ENCODE data around the gene SF3A1. TPM values are rescaled to one million over a fixed set of nuclear protein-coding genes. Genes with fewer than 3 reads are reported as not detected.

Gene SF3A1
- total and polyA plus RNA-seq, 11 donors = 11.4 to 142 (median 77.4) TPM

GRCh38 chr22:30357650-30358215 is 1.0 kb upstream of the SF3A1 start:
- DNase-seq (no peak), ATAC-seq (no peak)
- TF ChIP-seq POLR2A (IDR thresholded peaks at IDR 0.05) (no peak), CTCF (IDR thresholded peaks at IDR 0.05) (no peak)
- Histone ChIP-seq H3K36me3 (peaks cover 0 to 9% (median 4%) of the 10 kb centered on the region in 9 donors), H3K27ac (no peak overlapping the region), H3K9me3 (no peaks in the 10 kb centered on the region), H3K4me1 (peaks cover 6 to 38% (median 25%) of the 10 kb centered on the region in 12 donors), H3K27me3 (no peaks in the 10 kb centered on the region), H3K4me3 (peak overlapping the region in 8 of 12 donors; percentile 73 to 100 (median 82))
- 52 to 68% (median 60%) methylated on average over 22 of the region's 22 CpGs for WGBS, 4 donors
- intact Hi-C loops (cut with DNase I) = loop anchor here in 6 of 10 donors (2.0 kb wide), 3 partner anchors 29 to 69 kb away; partner anchors contain the start of genes CASTOR1 (in 5 of the 6), RNF215 (in 1 of the 6) and TBC1D10A (in 1 of the 6)

- Histone ChIP-seq H3K27me3 (no peaks in the 10 kb centered on the region), H3K4me3 (peak overlapping the region; percentile 57 to 100 (median 83)), H3K27ac (peak overlapping the region in 9 of 12 donors; percentile 92 to 99 (median 97)), H3K9me3 (no peaks in the 10 kb centered on the region), H3K4me1 (peaks cover 6 to 39% (median 25%) of the 10 kb centered on the region in 12 donors), H3K36me3 (peaks cover 0 to 14% (median 9%) of the 10 kb centered on the region in 9 donors)
- 2 to 5% (median 3%) methylated on average over 9 of the region's 9 CpGs for WGBS, 4 donors
- TF ChIP-seq POLR2A (IDR thresholded peaks at IDR 0.05) (no peak), CTCF (IDR thresholded peaks at IDR 0.05) (no peak)
- no peak for DNase-seq
- intact Hi-C loops (cut with DNase I) = loop anchor here in 6 of 10 donors (2.0 kb wide), 3 partner anchors 30 to 68 kb away; partner anchors contain the start of genes CASTOR1 (in 5 of the 6), RNF215 (in 1 of the 6) and TBC1D10A (in 1 of the 6)
- ATAC-seq = no peak
Measured at GRCh38 chr22:30357236-30357570, 509 bp upstream of the SF3A1 start.

- intact Hi-C loops (cut with DNase I) = no loop called here
- Histone ChIP-seq H3K4me3 (peak overlapping the region in 4 of 12 donors; percentile 73 to 90 (median 85)), H3K27me3 (no peaks in the 10 kb centered on the region), H3K36me3 (peaks cover 0 to 40% (median 35%) of the 10 kb centered on the region in 9 donors), H3K27ac (no peak overlapping the region), H3K9me3 (no peaks in the 10 kb centered on the region), H3K4me1 (peaks cover 6 to 39% (median 27%) of the 10 kb centered on the region in 12 donors)
- DNase-seq (no peak), ATAC-seq (no peak)
- no peak for TF ChIP-seq POLR2A (IDR thresholded peaks at IDR 0.05)
- TF ChIP-seq CTCF (IDR thresholded peaks at IDR 0.05) = no peak
- 50 to 61% (median 56%) methylated on average over 5 of the region's 5 CpGs for WGBS, 4 donors
Measured at GRCh38 chr22:30354644-30355043, 2.0 kb downstream of the SF3A1 start.

GRCh38 chr22:30351226-30351625 is 5.5 kb downstream of the SF3A1 start:
- ATAC-seq (no peak), DNase-seq (no peak)
- H3K4me1 ChIP-seq = peaks cover 6 to 46% (median 27%) of the 10 kb centered on the region in 12 donors

More at GRCh38 chr22:30351226-30351625, 5.5 kb downstream of the SF3A1 start:
- no peak for TF ChIP-seq CTCF (IDR thresholded peaks at IDR 0.05)
- TF ChIP-seq POLR2A (IDR thresholded peaks at IDR 0.05) = no peak
- Histone ChIP-seq H3K36me3 (peaks cover 0 to 74% (median 67%) of the 10 kb centered on the region in 9 donors), H3K4me3 (no peak overlapping the region), H3K27ac (no peak overlapping the region), H3K9me3 (no peaks in the 10 kb centered on the region), H3K27me3 (no peaks in the 10 kb centered on the region)
- intact Hi-C loops (cut with DNase I) = no loop called here
- WGBS, 4 donors = 87 to 95% (median 91%) methylated on average over 3 of the region's 3 CpGs

All from heart left ventricle (tissue), 16 donors.